Lower lobe of right lung (tissue), 2 donors: Measurements from ENCODE around the gene BRCC3. TPM values are rescaled to one million over a fixed set of nuclear protein-coding genes. Genes with fewer than 3 reads are reported as not detected.
A peak's percentile ranks its signal among the peaks of the same experiment; 100 is the strongest.

Experiments used
- ATAC-seq, 2 donors: fragments of 200-7000 bp; cut with Tn5 transposase; one replicate each; pipeline ENCODE4 v1.9.1; 2020 to 2022; ENCODE audit warnings: mild to moderate bottlenecking in 2 of 2, moderate library complexity in 2 of 2
- DNase-seq: peaks from one replicate; pipeline ENCODE4 v3.0.0-alpha.2; 2020
- H3K27ac ChIP-seq: fragments of 200-600 bp; one replicate; pipeline ENCODE4 v1.8.0; 2022
- H3K27me3 ChIP-seq: fragments of 200-600 bp; one replicate; pipeline ENCODE4 v1.8.0; 2022; ENCODE audit warnings: low read depth
- H3K36me3 ChIP-seq: fragments of 200-600 bp; one replicate; pipeline ENCODE4 v1.8.0; 2022; ENCODE audit warnings: mild to moderate bottlenecking
- H3K4me1 ChIP-seq: fragments of 200-600 bp; one replicate; pipeline ENCODE4 v1.8.0; 2022
- H3K4me3 ChIP-seq: fragments of 200-600 bp; one replicate; pipeline ENCODE4 v1.8.0; 2022; ENCODE audit warnings: mild to moderate bottlenecking
- H3K9me3 ChIP-seq: fragments of 200-600 bp; one replicate; pipeline ENCODE4 v1.8.0; 2022
- intact Hi-C: fragments of 100-400 bp; cut with DNase I; formaldehyde crosslinking; loops from one replicate; pipeline ENCODE4 v1.11.0; 2022
- total RNA-seq: library from RNA; stranded (reverse); fragmentation: NEBNext Ultra II Directional; extraction: Animal tissue kit (Norgen Biotek cat#: 25700); gene quantifications from one replicate; pipeline ENCODE4 v1.2.1, GENCODE V29; 2021
- TF ChIP-seq, protein P1 (sequence below): fragments of 200-600 bp; IDR thresholded peaks from one replicate; pipeline ENCODE4 v1.8.0; 2022; ENCODE audit warnings: antibody characterized with exemption, mild to moderate bottlenecking
- donor health status: DM: no; HTN: yes; CAD: no; lungs with severe emphysema.

BRCC3 gene
- total RNA-seq, 1 donor from 2014 or later, result 17.3 TPM

DNA sequence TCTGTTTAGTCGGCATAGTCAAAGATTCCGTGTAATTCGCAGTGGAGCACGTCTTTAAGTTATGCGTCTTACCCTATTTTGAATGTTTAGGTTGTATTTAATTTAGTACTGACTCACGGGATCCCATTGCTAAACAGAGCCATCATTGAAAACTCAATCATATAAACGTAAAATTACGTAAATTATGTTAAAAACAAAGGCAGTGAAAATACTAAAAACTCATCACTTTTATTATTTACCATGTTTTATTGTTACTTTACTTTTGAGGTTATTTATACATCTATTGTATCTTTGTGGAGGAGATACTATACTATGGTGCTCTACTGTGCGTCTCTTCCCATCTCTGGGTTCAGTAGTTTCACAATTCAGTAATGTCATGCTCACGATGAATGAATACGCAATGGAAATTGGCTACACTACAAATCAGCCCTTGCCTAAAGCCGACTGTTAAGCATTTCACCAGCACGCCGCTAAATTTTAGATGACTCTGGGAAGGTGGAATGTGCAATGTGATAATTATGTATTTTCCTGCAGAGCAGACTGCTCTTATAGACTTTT lies 43.7 kb upstream of the BRCC3 start:
- H3K27ac ChIP-seq, result peak overlapping the region; percentile 98
- H3K4me1 ChIP-seq, result peaks cover 8% of the 10 kb centered on the region
- no peaks in the 10 kb centered on the region for H3K9me3 ChIP-seq
- no peaks in the 10 kb centered on the region for H3K36me3 ChIP-seq
- DNase-seq (no peak), ATAC-seq (peak; percentile 25 to 46)
- TF ChIP-seq, protein P1, sequence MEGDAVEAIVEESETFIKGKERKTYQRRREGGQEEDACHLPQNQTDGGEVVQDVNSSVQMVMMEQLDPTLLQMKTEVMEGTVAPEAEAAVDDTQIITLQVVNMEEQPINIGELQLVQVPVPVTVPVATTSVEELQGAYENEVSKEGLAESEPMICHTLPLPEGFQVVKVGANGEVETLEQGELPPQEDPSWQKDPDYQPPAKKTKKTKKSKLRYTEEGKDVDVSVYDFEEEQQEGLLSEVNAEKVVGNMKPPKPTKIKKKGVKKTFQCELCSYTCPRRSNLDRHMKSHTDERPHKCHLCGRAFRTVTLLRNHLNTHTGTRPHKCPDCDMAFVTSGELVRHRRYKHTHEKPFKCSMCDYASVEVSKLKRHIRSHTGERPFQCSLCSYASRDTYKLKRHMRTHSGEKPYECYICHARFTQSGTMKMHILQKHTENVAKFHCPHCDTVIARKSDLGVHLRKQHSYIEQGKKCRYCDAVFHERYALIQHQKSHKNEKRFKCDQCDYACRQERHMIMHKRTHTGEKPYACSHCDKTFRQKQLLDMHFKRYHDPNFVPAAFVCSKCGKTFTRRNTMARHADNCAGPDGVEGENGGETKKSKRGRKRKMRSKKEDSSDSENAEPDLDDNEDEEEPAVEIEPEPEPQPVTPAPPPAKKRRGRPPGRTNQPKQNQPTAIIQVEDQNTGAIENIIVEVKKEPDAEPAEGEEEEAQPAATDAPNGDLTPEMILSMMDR, result no peak
- intact Hi-C loops, result no loop called here
- H3K4me3 ChIP-seq, result peak overlapping the region; percentile 61
- H3K27me3 ChIP-seq, result no peaks in the 10 kb centered on the region

DNA sequence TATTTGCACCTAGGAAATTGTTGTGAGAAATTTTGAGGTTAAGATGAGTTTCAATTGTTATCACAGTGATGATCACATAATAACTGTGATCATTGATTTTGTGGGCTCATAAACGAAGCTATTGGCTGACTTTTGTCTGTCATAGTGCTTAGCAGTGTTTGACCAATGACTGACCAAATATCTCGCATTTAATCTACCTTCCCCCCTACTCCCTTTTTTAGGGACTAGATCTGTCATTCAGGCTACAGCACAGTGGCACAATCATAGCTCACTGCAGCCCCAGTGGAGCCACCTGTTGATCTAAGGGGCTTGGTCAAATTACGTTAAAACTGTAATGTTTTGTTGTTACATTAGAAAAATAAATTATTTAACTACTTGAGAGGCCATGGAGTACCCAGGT lies 43.2 kb upstream of the BRCC3 start:
- Histone ChIP-seq H3K36me3 (no peaks in the 10 kb centered on the region), H3K9me3 (no peaks in the 10 kb centered on the region), H3K27ac (peak overlapping the region; percentile 98), H3K4me1 (peaks cover 8% of the 10 kb centered on the region), H3K27me3 (no peaks in the 10 kb centered on the region), H3K4me3 (peak overlapping the region; percentile 61)
- TF ChIP-seq, protein P1, result no peak
- no peak for DNase-seq
- intact Hi-C loops, result no loop called here
- ATAC-seq, result no peak

DNA sequence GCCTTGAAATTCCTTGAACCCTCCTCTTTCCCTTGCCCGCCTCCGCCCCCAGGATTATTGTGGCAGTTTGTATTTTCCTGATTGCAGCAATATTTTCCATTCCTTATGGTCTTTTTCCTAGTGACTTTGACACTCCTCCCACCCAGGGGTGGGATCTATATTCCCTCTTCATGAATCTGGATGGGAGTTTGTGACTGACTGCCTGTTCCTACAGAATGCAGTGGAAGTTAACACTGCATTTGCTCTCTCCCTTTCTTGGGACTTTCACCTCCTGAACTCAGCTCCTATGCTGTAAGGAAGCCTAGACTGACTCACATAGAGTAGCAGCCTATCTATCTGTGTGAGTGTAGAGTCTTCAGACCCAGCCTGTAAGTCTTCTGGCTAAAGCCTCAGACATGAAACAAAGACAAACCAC lies 42.4 kb upstream of the BRCC3 start:
- H3K27ac ChIP-seq, result no peak overlapping the region
- DNase-seq (no peak), ATAC-seq (no peak)
- H3K27me3 ChIP-seq, result no peaks in the 10 kb centered on the region
- TF ChIP-seq, protein P1, result no peak
- peaks cover 8% of the 10 kb centered on the region for H3K4me1 ChIP-seq
- H3K4me3 ChIP-seq, result no peak overlapping the region
- H3K9me3 ChIP-seq, result no peaks in the 10 kb centered on the region
- H3K36me3 ChIP-seq, result peaks cover 7% of the 10 kb centered on the region
- intact Hi-C loops, result no loop called here

DNA sequence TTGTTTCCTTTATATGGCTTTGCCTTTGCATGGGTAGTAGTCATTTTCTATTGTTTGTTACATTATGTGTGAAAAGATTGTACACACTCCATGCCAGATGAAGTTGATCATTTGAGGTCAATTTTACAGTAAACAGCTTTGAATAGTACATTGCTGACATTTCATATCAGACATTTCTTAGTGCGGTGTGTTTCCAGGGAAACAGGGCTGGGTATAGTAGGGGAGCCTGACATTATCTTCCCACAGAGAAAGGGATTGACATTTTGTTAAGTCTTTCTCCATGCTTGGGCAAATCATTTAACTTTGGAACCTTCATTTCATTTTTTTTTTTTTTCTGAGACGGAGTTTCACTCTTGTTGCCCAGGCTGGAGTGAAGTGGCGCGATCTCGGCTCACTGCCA lies 39.7 kb upstream of the BRCC3 start:
- DNase-seq, result no peak
- Histone ChIP-seq H3K9me3 (no peaks in the 10 kb centered on the region), H3K4me3 (no peak overlapping the region), H3K4me1 (peaks cover 8% of the 10 kb centered on the region), H3K27me3 (no peaks in the 10 kb centered on the region), H3K27ac (no peak overlapping the region), H3K36me3 (peaks cover 23% of the 10 kb centered on the region)
- TF ChIP-seq, protein P1, result no peak
- intact Hi-C loops, result loop anchor here (10.0 kb wide), 1 partner anchor 47 kb away; no protein-coding TSS in a partner anchor
- no peak for ATAC-seq

DNA sequence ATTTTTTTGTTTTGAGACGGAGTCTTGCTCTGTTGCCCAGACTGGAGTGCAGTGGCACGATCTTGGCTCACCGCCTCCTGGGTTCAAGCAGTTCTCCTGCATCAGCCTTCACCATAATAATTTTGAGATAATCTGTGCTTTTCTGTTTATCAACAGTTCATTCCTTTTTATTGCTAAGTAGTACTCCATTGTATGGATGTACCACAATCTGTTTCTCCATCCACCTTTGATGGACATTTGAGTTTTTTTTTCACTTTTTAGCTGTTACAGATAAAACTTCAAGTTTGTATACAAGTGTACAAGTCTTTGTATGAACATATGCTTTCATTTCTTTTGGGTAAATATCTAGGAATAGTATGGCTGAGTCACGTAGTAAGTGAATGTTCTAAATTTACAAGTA lies 35.6 kb upstream of the BRCC3 start:
- H3K36me3 ChIP-seq, result peaks cover 23% of the 10 kb centered on the region
- H3K4me3 ChIP-seq, result no peak overlapping the region
- no peaks in the 10 kb centered on the region for H3K4me1 ChIP-seq
- H3K27ac ChIP-seq, result no peak overlapping the region
- TF ChIP-seq, protein P1, result no peak
- no peak for ATAC-seq
- intact Hi-C loops, result loop anchor here (10.0 kb wide), 1 partner anchor 51 kb away; no protein-coding TSS in a partner anchor
- no peaks in the 10 kb centered on the region for H3K9me3 ChIP-seq
- DNase-seq, result no peak
- no peaks in the 10 kb centered on the region for H3K27me3 ChIP-seq
